GM19328 (cell line): ENCODE results near the gene SHE.
"Not testable (repeated sequence)": the region's sequence is repeated elsewhere in the genome, so short reads cannot be mapped to it uniquely, and the experiment has no call there.

ENCODE experiments used
- ATAC-seq: cut with Tn5 transposase; IDR thresholded peaks from one replicate; pipeline ENCODE4 v1.9.1; 2021; ENCODE audit warnings: mild to moderate bottlenecking, moderate library complexity; ENCODE audit not compliant: unreplicated experiment

The SHE gene

GRCh38 chr1:154502066-154502743, at the start of gene SHE, which contains the start of gene TDRD10:
Gene SHE (minus strand): TSS chr1:154502412. CDS start chr1:154502026, 386 bp downstream.
Gene TDRD10 (plus strand): TSS chr1:154502219. CDS start chr1:154506904, 4,685 bp downstream.
- no peak for ATAC-seq

DNA sequence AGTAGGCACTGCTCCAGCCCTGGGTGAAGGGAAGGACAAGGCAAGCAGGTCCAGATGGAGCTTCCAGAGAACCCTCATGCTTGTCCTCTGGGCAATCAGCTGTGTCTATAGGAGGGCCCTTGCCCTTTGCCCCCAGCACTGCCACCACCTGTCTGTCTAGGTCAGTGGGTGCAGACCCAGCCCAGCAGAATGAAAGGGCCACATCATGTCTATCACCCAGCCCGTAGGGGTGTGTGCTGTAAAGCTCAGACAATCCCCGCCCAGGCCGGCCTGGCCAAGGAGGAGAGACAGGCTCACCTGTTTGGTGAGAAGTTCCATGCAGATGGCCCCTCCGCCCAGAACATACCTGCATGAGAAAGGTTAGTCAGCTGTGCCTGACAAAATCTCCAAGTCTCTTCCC, 49.3 kb upstream of the SHE start:
- no peak for ATAC-seq

DNA sequence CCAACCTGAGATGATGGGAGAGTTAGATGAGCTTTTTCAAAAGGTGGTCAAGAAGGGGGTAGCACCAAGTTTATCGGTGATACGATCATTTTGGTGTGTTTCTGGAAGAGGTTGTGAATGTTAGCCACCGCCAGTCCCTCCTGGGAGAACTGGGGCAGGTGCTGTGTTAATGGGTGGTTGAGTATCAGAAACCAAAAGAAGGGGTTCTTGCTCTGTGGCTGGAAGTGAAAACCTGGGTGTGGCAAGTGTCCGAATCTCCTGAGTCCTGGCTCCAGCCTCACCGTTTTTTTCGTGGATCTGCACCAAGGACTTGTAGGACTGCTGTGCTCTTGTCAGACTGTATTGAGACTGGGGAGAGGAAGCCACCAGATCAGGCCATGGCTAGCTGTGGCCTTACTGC, 48.4 kb upstream of the SHE start:
- no peak for ATAC-seq

DNA sequence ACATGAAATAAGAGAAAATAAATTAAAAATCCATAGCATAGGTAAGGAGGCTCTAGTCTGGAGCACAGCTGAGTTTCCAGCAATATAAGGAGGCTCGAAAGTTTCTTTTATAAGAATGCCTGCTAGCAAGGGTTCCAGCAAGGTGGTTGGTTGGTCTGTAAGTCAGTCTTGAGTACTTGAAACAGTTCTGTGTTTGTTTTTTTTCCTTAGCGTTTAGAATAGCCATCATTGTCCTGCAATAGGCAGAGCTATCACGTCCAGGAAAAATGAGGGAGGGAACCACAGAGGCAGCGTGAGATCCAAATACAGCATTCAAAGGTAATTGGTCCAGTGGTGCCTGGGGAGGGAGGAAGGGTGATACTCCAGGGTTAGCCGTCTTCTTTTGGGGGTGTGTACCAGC, 47.9 kb upstream of the SHE start:
- no peak for ATAC-seq

GRCh38 chr1:154549202-154549770, 47.1 kb upstream of the SHE start:
- ATAC-seq: no peak

DNA sequence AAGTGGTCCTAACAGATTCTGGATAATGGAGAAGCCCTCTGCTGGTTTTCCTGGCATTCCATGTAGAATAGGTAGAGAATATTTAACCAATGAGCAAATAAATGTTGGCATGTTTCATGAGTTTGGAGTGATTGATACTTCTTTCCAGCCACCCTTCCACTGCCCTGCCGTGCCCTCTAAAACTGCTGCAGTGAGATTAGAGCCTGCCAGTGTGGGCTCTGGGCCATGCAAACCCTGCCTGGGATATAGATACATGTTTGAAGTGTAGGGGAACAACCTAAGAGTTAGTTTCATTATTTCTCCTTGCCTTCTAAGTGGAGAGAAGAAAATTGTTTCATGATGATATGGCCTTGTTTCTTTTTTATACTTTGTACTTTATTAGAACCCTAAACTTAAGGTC, 45.8 kb upstream of the SHE start:
- no peak for ATAC-seq

DNA sequence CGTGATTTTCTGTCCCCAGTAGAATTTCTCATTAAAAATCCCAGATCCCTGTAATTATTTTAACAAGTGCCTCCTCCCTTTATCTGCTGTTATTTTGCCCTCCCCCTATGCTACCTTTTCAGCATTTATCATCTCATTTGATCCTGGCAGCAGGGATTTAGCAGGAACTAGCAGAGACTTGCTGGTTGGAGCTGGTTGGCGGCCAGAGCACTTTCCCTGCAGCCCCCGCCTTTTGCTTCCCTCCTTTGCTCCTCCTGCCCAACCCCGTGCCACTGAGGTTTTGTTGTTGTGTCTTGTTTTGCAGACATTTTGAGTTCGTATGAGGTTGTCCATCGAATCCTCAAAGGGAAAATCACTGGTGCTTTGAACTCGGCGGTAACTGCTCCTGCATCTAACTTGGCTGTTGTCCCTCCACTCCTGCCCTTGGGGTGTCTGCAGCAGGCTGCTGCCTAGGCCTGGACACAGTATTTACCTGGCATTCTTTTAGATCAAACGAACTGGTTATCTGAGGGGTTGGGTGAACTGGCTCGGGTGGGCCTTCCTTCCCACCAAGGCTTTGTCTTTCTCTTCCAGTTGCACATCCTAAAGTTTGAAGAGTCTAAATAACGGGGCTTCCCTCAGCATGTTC, 45.0 kb upstream of the SHE start:
- no peak for ATAC-seq

DNA sequence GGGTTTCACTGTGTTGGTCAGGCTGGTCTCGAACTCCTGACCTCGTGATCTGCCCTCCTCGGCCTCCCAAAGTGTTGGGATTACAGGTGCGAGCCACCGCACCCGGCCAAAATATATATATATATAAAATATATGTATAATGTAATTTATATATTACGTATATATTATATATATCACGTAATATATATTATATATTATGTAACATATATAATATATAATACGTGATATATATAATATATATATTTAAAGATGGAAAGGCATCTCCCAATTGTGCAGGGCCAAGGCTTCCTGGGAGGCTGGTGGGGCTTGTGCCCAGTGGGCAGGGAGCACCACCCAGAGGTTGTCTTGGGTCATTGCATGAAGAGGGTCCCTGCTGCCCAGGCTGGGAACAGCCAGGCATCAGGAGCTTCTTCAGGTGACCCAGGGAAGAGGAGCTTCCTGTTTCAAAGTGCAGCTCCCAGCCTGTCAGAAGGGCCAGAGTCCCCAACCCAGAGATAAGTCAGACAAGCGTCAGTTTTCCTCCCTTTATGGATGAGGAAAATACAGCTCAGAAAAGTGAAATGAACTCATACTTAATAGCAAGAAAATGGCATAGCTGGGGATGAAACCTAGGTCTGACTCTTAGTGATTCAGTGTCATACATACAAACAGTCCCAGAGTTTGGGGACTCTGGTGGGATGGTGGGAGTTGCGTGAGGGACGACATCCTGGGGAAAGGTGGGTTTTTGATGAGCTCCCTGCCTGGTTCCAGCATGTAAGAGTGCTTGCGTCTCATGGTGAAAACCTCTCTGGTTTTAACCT, 44.3 kb upstream of the SHE start:
- no peak for ATAC-seq

DNA sequence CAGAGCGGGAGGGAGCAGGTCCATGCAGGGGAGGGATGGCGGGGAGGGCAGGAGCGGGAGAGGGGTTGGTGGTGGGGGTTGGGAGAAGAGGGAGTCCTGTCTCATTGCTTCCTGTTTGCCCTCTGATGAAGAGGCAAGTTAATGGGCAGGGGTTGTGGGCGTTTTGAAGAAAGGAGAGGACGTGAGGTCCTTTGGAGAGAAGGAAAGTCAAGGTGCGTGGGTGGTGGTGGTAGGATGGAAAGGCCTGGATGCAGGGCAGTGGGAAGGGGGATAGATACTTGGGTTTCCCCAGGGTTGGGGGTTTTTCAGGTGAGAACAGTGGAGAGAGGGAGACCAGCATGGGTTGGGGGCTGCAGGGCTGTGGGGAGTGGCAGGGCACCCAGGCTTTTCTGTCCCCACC, 39.0 kb upstream of the SHE start:
- ATAC-seq: no peak

DNA sequence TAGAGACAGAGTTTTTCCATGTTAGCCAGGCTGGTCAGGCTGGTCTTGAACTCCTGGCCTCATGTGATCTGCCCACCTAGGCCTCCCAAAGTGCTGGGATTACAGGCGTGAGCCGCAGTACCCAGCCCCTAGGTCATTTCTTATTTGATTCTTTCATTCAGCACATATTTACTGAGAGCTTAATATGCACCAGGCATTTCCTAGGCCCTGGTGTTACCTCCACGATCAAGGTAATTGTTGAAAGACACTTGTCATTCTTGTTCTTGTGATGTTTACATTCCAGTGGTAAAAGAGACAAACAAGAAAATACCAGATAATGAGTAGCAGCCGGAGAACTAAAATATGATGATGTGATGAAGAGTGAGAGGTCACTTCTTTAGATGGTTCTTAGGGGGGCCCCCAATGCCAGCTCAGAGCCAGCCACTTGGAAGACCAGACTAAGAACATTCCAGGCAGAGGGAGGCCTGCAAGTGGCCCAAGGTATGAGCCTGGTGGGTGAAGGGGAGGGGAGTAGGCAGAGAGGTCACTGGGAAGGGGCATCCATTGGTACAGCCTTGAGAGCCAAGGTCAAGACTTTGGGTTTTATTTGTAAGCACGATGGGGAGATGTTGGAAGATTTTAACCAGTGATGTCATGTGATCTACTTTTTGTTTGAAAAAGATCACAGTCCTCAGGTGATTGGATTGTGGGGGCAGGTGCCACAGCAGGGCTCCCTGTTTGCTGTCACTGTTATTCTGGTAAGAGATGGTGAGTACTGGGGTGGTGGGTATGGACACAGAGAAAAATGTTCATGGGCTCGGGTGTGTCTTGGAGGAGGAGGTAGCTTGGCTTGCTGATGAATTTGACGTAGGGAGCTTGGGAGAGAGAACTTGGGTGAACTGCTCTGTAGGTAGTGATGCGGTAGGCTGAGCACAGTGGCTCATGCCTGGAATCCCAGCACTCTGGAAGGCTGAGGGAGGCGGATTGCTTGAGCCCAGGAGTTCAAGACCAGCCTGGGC, 37.6 kb upstream of the SHE start:
- ATAC-seq: no peak

DNA sequence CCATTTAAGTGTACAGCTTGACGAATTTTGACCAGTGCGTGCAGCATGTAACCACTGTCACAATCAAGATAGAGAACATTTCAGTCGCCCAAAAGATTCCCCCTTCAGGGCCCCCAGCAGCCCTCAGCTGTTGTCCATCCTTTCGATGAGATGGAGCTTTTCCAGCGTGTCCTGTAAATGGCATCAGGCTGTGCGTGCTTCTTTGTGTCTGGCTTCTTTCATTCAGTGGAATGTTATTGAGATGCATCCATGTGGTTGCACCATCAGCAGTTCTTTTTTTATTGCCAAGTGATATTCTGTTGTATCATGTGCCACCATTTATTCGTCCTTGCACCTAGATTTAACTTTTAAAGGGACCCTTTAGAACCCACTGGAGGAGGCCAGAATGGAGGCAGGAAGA, 34.4 kb upstream of the SHE start:
- no peak for ATAC-seq

DNA sequence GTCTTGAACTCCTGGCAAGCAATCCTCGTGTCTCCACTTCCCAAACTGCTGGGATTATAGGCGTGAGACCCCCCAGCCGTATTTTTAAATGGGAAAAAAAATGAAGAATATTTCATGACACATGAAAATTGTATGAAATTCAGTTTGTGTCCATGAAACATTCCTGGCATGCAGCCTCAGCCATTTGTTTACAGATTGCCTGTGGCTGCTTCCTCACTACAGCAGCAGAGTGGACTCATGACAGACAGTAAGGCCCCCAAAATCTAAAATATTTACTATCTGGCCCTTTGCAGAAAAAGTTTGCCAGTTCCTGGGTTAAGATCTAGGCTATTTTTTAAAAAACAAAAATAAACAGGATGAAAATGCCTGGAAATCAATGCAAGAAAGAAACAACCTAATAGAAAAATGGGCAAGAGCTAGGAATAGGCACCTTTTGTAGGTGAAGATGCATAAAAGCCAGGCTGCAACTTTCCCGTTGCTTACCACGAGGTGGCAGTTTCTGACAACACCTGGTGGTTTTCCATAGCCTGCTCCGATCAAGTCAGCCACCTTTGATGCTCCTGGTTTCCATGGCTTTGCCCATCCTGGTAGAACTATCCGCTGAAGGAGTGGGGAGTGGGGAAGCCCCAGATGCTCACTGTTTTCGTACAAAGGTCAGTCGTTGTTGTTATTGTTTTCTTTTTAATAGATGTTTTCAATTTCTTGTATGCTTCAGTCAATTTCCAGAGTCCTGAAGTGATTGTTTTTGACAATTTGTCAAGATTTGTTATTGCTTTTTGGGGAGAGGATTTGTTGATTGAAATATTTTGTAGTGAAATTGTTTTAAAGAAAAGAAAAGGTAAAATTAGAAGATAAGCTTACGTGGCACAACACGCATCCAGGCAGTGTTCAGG, 32.0 kb upstream of the SHE start:
- ATAC-seq: no peak

DNA sequence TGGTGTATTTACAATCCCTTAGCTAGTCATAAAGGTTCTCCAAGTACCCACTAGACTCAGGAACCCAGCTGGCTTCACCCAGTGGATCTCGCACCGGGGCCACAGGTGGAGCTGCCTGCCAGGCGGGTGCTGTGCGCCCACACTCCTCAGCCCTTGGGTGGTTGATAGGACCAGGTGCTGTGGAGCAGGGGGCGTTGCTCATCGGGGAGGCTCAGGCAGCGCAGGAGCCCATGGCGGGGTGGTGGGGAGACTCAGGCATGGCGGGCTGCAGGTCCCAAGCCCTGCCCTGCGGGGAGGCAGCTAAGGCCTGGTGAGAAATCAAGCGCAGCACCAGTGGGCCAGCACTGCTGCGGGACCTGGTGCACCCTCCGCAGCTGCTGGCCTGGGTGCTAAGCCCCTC, 29.7 kb upstream of the SHE start:
- ATAC-seq: not testable (repeated sequence)

GRCh38 chr1:154529308-154529707, 27.1 kb upstream of the SHE start:
- no peak for ATAC-seq

DNA sequence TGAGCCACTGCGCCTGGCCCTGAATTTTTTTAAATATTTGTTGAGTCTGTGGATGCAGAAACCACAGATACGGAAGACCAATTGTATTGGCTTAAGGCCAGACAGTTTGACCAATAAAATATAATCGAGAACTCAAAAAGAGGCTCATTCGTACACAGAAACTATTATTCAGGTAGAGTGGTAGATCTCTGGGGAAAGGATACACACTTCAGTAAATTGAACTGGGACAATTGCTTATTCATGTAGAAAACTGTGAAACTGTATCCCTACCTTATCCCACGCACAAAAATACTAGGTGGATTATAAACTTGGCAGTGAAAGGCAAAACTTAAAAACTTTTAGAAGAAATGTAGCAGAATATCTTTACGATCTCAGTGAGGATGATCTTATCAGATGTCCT, 25.0 kb upstream of the SHE start:
- no peak for ATAC-seq

- no peak for ATAC-seq
These were observed 22.7 kb upstream of the SHE start for GRCh38 chr1:154524881-154525280.

DNA sequence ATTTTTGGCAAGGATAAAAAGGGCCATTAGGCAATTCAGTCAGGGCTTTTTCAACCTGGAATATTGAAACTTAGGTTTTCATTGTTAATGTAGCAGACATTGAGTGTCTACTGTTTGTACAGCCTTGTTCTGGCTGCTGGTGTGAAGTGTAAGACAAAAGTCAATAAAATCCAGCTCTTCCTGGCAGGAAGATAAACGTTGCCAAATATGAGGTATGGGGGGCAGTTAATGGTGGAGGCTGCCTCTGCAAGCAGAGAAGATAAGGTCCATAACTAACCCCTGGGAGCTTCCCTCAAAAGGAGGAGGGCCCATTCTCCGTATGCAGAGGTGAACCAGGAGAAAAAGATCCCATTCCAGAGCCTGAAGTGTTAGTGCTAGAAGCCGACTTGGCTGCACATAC, 19.5 kb upstream of the SHE start:
- no peak for ATAC-seq

GRCh38 chr1:154520333-154520732, 18.1 kb upstream of the SHE start:
- ATAC-seq: no peak

DNA sequence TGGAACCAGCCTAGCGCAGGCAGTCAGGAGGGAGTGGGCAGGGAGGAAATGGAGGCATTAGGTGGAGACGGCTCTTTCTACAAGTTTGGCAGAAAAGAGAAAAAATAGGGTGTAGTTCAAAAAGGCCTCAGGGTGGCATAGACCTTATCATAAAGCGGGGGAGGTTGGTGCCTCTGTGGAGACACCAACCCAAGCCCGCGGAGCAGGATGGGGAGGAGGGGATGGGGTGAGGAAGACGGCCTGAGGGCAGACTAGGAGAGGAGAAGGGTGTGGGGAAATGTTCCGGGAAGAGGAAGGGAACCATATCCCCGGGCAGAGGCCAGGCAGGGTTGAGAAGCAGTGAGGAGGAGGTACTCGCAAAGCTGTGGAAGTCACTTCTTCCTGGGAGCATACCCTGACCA, 17.4 kb upstream of the SHE start:
- no peak for ATAC-seq
